WTC11 (cell line): ENCODE results near the gene TBC1D14.

ENCODE experiments used
- CREB1 ChIP-seq: sonication (generic); formaldehyde crosslinking; IDR thresholded peaks from 2 replicates; pipeline ENCODE4 v1.8.0; 2023; ENCODE audit warnings: mild to moderate bottlenecking, missing genetic modification reagents
- E2F4 ChIP-seq: sonication (generic); formaldehyde crosslinking; IDR thresholded peaks from 2 replicates; pipeline ENCODE4 v1.8.1; 2022; ENCODE audit warnings: low read depth, mild to moderate bottlenecking, moderate library complexity, missing genetic modification reagents, borderline replicate concordance
- ETV6 ChIP-seq: sonication (generic); formaldehyde crosslinking; IDR thresholded peaks from 2 replicates; pipeline ENCODE4 v1.8.1; 2022; ENCODE audit warnings: mild to moderate bottlenecking, missing genetic modification reagents
- GTF2I ChIP-seq: fragments of 250-450 bp; sonication (Bioruptor Pico); conservative IDR thresholded peaks from 2 replicates; pipeline ENCODE4 v1.4.0; 2021; ENCODE audit warnings: mild to moderate bottlenecking
- IRF1 ChIP-seq: sonication (generic); formaldehyde crosslinking; IDR thresholded peaks from 2 replicates; pipeline ENCODE4 v1.8.0; 2023; ENCODE audit warnings: missing genetic modification reagents
- IRF2 ChIP-seq: sonication (generic); formaldehyde crosslinking; IDR thresholded peaks from 2 replicates; pipeline ENCODE4 v1.8.0; 2022; ENCODE audit warnings: low read depth, missing genetic modification reagents, borderline replicate concordance
- NFE2L1 ChIP-seq: sonication (generic); formaldehyde crosslinking; IDR thresholded peaks from 2 replicates; pipeline ENCODE4 v1.8.1; 2023; ENCODE audit warnings: missing genetic modification reagents
- PRDM15 ChIP-seq: sonication (generic); formaldehyde crosslinking; IDR thresholded peaks from 2 replicates; pipeline ENCODE4 v1.8.0; 2022; ENCODE audit warnings: missing genetic modification reagents
- ZNF232 ChIP-seq: sonication (generic); formaldehyde crosslinking; IDR thresholded peaks from 2 replicates; pipeline ENCODE4 v1.8.0; 2022; ENCODE audit warnings: mild to moderate bottlenecking, missing genetic modification reagents
- TF ChIP-seq, protein P1 (sequence below): fragments of 200-600 bp; IDR thresholded peaks from 2 replicates; pipeline ENCODE4 v1.8.0; 2022; ENCODE audit warnings: antibody characterized with exemption
- TF ChIP-seq, protein P2 (sequence below): sonication (generic); formaldehyde crosslinking; IDR thresholded peaks from 2 replicates; pipeline ENCODE4 v1.8.1; 2023; ENCODE audit warnings: mild to moderate bottlenecking, missing genetic modification reagents, moderate library complexity

- TF ChIP-seq IRF1 (CRISPR knock-in tag) (no peak), CREB1 (CRISPR knock-in tag) (no peak), NFE2L1 (no peak), PRDM15 (CRISPR knock-in tag) (no peak), GTF2I (no peak), ZNF232 (CRISPR knock-in tag) (no peak), ETV6 (no peak), E2F4 (CRISPR knock-in tag) (no peak), IRF2 (CRISPR knock-in tag) (no peak)
- TF ChIP-seq, protein P1, sequence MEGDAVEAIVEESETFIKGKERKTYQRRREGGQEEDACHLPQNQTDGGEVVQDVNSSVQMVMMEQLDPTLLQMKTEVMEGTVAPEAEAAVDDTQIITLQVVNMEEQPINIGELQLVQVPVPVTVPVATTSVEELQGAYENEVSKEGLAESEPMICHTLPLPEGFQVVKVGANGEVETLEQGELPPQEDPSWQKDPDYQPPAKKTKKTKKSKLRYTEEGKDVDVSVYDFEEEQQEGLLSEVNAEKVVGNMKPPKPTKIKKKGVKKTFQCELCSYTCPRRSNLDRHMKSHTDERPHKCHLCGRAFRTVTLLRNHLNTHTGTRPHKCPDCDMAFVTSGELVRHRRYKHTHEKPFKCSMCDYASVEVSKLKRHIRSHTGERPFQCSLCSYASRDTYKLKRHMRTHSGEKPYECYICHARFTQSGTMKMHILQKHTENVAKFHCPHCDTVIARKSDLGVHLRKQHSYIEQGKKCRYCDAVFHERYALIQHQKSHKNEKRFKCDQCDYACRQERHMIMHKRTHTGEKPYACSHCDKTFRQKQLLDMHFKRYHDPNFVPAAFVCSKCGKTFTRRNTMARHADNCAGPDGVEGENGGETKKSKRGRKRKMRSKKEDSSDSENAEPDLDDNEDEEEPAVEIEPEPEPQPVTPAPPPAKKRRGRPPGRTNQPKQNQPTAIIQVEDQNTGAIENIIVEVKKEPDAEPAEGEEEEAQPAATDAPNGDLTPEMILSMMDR: no peak
- TF ChIP-seq, protein P2, sequence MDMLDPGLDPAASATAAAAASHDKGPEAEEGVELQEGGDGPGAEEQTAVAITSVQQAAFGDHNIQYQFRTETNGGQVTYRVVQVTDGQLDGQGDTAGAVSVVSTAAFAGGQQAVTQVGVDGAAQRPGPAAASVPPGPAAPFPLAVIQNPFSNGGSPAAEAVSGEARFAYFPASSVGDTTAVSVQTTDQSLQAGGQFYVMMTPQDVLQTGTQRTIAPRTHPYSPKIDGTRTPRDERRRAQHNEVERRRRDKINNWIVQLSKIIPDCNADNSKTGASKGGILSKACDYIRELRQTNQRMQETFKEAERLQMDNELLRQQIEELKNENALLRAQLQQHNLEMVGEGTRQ: no peak
Observed at GRCh38 chr4:7021930-7022664, 112.5 kb downstream of the TBC1D14 start.
